ENCODE results near the gene RGS6.
"Not testable (repeated sequence)": the region's sequence is repeated elsewhere in the genome, so short reads cannot be mapped to it uniquely, and the experiment has no call there.

GRCh38 chr14:71940500-71940899 lies 8.3 kb downstream of the RGS6 start:
- not testable (repeated sequence) for TF ChIP-seq POLR2A, CTCF, POLR2AphosphoS5, EP300 (IDR thresholded peaks at IDR 0.05)
